Purkinje cell (primary cell): ENCODE data around the gene ELL2. TPM values are rescaled to one million over a fixed set of nuclear protein-coding genes. Genes with fewer than 3 reads are reported as not detected.

Source experiments
- polyA plus RNA-seq: library from polyadenylated mRNA; unstranded; fragments of >200 nt; fragmentation: Nextera tagmentation; gene quantifications from 2 replicates; pipeline ENCODE4 v1.2.1, GENCODE V29; 2014

Gene ELL2
- polyA plus RNA-seq = 55.1 and 60.0 TPM in 2 replicates

GRCh38 chr5:95961617-95962474 is at the start of gene ELL2:
ELL2 (minus strand) TSS chr5:95961851; CDS start chr5:95961721, 130 bp downstream.

Other genes with a start within 250 kb of the ELL2 start
- 20.4 and 27.7 TPM in 2 replicates for gene RHOBTB3, start 230.5 kb downstream of the ELL2 start, polyA plus RNA-seq
- gene GLRX, start 139.1 kb downstream of the ELL2 start, polyA plus RNA-seq = 86.6 and 95.8 TPM in 2 replicates